Middle frontal gyrus (tissue), 1 donor: ENCODE measurements around the gene DGKQ.

Source experiments
- DNase-seq: peaks from one replicate; pipeline ENCODE4 v3.0.0-alpha.2; 2015; ENCODE audit warnings: low spot score; ENCODE audit errors: extremely low spot score

The DGKQ gene

DNA sequence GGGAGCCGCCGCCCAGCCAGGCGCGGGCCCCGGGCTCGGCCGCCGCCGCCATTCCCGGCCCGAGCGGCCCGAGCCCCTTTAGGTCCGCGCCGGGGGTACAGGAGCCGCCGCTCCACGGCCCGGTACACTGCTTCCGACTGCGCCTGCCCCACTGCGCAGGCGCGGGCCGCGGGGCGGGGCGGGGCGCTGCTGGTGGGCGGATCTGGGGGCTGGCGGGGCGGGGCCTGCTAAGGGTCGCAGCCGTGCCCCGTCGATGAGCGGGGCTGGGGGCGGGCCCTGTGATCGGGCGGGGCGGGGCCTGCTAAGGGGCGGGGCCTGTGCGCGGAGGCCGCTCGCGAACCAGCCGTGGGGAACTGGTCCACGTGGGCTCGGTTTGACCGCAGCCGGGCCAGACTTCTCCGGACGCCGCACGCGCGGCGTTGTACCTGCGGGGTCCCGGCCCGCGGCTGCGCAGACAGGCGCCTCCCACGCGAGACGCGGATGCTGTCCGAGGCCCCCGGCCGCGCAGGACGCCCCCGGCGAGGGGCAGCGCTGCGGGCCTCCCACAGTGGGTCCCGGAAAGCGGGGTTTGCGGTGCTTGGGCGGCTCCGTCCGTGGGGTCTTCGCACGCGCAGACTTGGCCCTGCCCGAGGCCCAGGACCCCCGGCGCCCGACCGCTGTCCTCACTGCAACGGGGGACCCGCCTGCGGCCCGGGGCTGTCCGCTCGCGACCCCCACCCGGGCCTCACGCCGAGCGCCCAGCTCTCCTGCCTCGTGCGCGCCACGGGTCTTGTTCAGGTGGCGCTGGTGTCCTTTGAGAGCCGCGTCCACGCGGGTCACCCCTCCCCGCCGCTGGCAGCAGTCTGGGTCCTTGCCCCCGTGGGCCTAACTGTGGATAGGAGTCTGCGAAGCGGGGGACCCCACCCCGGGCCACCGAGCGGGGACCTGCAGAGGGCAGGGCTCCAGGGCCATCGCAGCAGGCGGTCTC, at the start of gene DGKQ:
Gene DGKQ (minus strand): TSS at position 139 of the 967 bp plus-strand sequence. CDS start 87 bp downstream, at position 52.
- DNase-seq: peak; percentile 76

GRCh38 chr4:1022739-1023066, 49.3 kb upstream of the DGKQ start:
- DNase-seq: no peak

DNA sequence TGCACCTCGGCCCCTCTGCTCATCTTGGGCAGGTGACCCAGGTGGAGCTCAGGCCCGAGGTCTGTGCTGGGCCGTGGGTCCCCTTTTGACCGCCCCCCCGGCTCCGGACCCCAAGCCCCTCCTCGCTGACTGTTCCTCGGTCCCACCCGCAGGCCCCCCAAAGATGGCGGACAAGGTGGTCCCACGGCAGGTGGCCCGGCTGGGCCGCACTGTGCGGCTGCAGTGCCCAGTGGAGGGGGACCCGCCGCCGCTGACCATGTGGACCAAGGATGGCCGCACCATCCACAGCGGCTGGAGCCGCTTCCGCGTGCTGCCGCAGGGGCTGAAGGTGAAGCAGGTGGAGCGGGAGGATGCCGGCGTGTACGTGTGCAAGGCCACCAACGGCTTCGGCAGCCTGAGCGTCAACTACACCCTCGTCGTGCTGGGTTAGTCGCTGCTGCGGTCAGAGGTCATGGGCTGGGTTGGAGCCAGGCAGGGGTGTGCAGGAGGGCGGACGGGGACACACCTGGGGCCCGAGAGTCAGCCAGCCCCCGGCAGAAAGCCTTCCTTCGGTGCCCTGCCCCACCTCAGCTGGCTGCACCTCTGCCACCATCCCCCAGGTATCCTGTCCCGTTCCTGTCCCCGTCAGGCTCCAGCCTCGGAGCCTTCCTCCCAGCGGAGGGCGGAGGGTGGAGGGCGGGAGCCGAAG, 48.8 kb upstream of the DGKQ start:
- no peak for DNase-seq

- no peak for DNase-seq
Measured at GRCh38 chr4:1021386-1022050, 48.1 kb upstream of the DGKQ start.

- DNase-seq: no peak
Measured at GRCh38 chr4:1019729-1020470, 46.5 kb upstream of the DGKQ start.

DNA sequence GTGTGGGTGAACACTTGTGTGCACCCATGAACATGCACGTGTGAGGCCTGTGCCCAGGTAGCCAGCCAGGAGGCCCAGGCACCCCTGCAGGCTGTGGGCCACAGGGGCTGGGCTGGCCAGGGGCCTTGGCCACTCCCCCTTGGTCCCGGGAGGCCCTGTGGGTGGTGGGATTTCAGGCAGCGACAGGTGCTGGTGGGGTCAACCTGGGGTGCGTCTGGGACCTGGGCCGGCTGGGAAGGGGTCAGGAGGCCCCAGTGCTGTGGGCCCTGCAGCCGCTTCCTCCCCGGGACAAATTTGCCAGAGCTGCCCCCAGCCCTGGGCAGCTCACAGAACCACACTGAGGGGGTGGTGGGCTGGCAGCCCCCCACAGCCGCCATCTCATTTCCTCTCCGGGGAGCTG, 46.0 kb upstream of the DGKQ start:
- DNase-seq: no peak

DNA sequence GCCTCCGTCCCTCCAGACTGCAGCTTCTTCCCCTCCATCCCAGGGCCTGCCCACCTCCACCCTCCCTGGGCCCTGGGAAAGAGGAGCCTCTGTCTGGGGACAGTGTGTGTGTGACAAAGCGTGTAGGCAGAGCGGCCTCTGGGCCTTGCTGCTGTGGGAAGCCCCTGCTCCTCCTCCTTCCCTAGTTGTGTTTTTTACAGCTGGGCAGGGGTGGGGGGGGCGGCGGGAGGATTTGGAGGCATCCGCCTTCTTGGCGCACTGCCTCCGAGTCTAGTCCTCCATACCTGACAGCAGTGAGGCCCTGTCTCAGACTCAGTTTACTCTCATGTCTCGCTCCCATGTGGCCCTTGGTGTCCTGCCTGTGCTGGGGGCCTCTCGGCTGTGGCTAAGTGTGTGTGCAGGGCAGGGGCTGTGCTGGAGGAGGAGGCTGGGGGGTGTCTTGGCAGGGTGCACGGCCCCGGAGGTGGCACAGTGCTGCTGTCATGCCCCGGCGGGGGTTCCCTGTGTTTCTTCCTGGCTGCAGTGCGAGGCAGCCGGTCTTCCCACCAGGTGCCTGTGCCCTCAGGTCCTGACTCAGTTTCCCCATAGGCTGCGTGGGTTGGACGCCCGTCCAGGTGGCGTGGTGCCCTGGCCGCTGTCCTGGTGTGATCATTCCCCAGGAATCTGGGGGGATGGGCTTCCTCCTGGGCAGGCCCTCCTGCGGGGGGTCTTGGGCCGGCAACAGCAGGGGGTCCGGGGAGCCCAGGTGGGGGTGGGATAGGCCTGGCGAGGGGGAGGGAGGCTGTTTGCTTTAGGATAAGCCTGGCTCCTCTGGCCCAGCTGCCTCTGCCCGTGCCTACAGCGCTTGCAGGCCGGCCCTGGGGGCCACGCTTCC, 45.0 kb upstream of the DGKQ start:
- DNase-seq: no peak

GRCh38 chr4:1017706-1018105, 44.3 kb upstream of the DGKQ start:
- DNase-seq: no peak

- DNase-seq: no peak
Measured at GRCh38 chr4:1017211-1017610, 43.8 kb upstream of the DGKQ start.

DNA sequence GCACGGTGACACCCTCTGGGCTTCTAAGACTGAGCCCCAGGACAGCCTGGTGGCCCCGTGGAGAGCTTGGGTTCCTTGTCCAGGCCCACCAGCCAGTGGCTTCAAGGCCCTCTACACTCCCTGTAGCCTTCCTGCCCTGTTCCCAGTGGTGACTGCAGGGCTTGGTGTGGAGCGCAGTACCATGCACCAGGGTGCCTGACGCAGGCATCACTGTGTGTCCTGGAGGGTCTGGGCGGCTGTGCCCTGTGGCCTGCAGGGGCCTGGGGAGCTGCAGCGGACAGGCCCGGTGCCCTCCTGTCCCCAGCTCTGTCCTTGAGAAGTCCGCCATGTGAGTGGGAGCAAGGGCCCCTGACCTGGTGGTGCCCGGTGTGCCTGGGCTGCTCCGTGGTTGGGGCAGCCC, 42.4 kb upstream of the DGKQ start:
- DNase-seq: no peak

DNA sequence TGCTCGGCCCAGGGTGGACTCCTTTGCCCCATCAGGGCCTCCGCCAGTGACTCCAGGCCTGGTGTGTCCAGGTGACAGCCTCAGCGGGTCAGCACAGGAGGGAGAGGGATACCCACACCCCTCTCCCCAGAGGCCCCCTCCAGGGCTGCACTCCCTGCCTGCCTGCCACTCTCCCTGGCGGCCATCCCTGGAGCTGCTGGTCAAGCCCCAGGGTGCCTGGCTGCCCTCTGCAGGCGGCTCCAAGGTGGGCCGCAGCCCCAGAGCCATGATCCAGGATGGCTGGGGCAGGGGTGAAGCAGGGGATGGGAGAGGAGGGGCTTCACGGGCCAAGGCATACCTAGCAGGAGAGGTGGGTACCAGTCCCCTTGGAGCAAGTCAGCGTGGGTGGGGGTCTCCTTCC, 41.8 kb upstream of the DGKQ start:
- no peak for DNase-seq

- peak; percentile 77 for DNase-seq
Measured at GRCh38 chr4:1014291-1015167, 41.2 kb upstream of the DGKQ start.

- DNase-seq: no peak
Measured at GRCh38 chr4:1013225-1014073, 40.1 kb upstream of the DGKQ start.

DNA sequence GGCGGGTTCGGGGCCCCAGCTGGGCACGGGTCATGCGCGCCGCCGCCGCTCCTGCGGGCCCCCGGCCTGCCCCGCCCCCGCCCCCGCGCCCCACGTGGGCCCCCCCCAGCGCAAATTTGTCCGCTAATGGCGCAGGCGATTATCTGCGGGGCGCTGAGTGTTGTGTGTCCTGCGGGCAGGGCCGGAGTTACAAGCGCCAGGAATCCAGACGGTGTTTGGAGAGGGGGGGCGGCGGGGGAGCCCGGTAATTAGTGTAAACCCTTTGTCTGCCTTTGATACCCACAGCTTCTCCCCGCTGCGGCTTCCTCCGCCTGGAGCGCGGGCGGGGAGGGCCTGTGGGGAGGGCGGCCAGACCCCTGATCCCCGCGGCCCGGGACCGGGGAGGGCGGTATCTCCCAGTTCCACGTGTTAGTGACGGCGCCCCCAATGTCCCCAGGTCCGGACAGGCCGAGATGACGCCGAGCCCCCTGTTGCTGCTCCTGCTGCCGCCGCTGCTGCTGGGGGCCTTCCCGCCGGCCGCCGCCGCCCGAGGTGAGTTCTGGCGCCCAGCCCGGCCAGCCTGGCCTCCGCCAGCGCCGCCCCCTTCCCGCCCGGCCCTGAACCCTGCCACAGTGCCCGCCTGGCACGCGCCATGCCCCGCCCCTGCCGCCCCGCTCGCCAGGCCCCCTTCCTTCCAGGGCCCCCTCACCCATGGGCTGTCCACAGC, 38.8 kb upstream of the DGKQ start:
- DNase-seq: no peak

DNA sequence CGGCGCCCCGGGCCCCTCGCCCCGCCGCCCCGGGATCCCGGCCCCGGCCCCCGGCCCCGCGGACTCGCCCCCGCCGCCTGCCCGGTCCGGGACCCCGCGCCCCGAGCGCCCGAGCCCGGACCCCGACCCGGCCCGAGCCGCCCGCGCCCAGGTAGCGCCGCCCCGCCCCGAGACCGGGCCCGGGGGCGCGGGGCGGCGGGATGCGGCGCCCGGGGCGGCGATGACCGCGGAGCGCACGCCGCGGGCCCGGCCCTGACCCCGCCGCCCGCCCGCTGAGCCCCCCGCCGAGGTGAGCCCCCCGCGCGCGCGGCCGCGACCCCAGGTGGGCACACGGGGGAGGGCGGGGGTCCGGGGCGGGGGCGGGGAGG, 38.3 kb upstream of the DGKQ start:
- DNase-seq: no peak

DNA sequence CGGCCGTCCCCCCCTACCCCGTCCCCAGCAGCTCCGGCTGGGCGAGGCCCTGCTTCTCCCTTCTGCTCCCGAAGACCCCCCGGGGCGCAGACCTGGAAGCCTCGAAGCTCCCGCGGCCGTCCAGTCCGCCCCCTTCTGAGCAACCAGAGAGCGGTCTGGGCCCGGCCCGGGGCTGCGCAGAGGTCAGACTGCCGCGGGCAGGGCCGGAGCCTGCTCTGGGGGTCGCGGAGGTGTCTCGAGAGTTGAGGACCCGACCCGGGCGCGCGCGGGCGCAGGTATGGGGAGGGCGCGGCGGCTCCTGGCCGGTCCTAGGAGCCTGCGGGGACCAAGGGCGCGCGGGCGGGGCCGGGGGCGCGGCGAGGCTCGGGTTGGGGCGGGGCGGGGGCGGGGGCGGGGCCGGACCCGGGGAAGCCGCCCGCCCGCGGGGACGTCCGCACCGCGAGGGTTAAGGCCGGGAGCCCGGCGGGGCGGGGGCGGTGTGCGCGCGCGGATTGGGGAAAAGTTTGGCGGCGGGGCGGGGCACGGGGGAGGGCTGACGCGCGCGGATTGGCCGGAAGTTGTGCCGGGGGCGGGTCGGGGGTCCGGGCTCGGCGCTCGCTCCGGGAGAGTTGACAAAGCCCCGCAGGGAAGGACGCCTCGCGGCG, 37.8 kb upstream of the DGKQ start, which contains the start of gene FGFRL1:
Gene FGFRL1 (plus strand): TSS at position 605 of the 644 bp plus-strand sequence. CDS start 860 bp downstream, outside the sequence.
- DNase-seq: no peak

GRCh38 chr4:1010395-1011021, 37.1 kb upstream of the DGKQ start:
- no peak for DNase-seq
